ENCODE results near the gene MPHOSPH8. TPM values are rescaled to one million over a fixed set of nuclear protein-coding genes. Genes with fewer than 3 reads are reported as not detected.

Gene MPHOSPH8
- total RNA-seq, 1 experiment from 2014 or later: 29.1 TPM

DNA sequence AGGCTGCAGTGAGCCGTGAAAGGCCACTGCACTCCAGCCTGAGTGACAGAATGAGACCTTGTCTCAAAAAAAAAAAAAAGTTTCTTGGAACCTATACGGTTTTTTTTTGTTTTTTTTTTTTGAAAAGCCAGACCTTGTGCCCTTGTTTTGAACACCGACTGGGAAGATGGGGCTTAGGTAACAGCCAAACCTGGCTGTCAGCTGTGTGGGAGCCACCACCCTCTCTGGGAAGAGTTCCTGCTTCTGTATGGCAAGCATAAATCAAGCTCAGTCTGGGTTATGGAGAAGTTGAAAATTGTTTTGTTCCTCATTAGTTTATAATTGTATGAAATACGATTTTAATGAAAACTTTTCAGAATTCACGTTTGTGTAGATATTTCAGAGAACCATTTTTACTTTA is 39.5 kb downstream of the MPHOSPH8 start:
- no TSS peak for BruUV-seq (replicated peaks)
- peaks cover 84% of the 10 kb centered on the region for H3K36me3 ChIP-seq (ENCODE audit: insufficient read depth, low read length, poor library complexity, severe bottlenecking)

DNA sequence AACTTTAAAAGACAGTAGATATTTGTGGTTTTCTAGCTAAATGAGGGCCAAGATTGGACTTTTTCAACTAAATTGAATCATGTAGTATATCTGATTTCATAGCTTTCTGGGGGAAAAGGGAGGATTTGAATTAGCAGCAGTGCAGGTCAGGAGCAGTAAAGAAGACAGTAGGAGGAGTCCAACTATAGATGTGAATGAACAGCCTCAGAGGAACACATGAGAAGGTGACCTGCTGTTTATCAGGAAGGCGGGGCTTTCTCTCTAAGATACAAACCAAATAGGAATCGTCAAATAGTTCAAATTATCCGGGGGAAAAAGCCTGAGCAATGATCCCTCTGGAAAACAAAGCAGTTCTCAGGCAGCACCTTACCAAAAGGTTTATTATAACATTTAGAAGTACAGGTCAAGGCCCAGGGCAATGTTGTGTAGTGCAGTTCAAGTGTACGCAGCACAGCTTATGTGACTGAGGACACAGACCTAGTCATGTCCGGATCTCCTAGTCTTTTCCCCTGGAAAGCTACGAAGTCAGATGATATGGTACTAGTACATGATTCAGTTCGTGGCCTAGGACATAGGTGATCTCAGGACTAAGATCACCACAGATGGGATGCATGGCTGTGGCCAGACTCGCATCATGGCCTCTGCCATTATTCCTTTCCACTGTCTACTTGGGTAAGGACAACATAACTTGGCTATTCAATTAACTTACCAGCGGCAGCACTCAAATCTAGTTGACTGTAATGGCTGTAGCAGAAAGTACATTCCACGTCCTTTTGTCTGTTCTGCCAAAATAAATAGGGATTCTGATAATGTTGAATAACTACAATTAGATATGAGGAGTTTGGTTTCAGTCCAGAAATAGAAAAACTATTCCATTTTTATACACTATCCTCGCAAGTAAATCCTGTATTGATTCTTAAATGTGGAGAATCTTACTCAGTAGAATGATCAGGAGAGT is 40.3 kb downstream of the MPHOSPH8 start:
- Histone ChIP-seq H3K4me3 (ENCODE audit: low read depth, low read length, poor library complexity, severe bottlenecking) (no peak overlapping the region), H3K4me1 (ENCODE audit: insufficient read depth, low read length, poor library complexity, severe bottlenecking) (no peaks in the 10 kb centered on the region), H3K27me3 (replicated peaks; ENCODE audit: insufficient read depth, low read depth, low read length, poor library complexity) (no peaks in the 10 kb centered on the region), H3K9me3 (ENCODE audit: low read depth, low read length, poor library complexity, severe bottlenecking) (no peaks in the 10 kb centered on the region), H3K27ac (ENCODE audit: low read depth, low read length, poor library complexity, severe bottlenecking) (no peak overlapping the region), H3K36me3 (ENCODE audit: insufficient read depth, low read length, poor library complexity, severe bottlenecking) (peaks cover 76% of the 10 kb centered on the region)
- no TSS peak for BruUV-seq (replicated peaks)
- intact Hi-C loops (cut with micrococcal nuclease; ENCODE audit: unreplicated experiment): no loop called here
- ChIA-PET POLR2A (ENCODE audit: low non-redundant PET) (interaction anchor here (0.7 kb wide), 2 partner anchors 88 to 138 kb away, joined by 3 to 4 read pairs; no protein-coding TSS in a partner anchor), CTCF (no interaction called here)
- DNase-seq (ENCODE audit: low spot score): no peak
- TF ChIP-seq EZH2 (IDR thresholded peaks at IDR 0.05; ENCODE audit: borderline replicate concordance, low read depth, low read length, poor library complexity, severe bottlenecking): no peak
- TF ChIP-seq, protein P1, sequence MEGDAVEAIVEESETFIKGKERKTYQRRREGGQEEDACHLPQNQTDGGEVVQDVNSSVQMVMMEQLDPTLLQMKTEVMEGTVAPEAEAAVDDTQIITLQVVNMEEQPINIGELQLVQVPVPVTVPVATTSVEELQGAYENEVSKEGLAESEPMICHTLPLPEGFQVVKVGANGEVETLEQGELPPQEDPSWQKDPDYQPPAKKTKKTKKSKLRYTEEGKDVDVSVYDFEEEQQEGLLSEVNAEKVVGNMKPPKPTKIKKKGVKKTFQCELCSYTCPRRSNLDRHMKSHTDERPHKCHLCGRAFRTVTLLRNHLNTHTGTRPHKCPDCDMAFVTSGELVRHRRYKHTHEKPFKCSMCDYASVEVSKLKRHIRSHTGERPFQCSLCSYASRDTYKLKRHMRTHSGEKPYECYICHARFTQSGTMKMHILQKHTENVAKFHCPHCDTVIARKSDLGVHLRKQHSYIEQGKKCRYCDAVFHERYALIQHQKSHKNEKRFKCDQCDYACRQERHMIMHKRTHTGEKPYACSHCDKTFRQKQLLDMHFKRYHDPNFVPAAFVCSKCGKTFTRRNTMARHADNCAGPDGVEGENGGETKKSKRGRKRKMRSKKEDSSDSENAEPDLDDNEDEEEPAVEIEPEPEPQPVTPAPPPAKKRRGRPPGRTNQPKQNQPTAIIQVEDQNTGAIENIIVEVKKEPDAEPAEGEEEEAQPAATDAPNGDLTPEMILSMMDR (conservative IDR thresholded peaks at IDR 0.05; ENCODE audit: low read depth, low read length): no peak

More for the DNA sequence above, 39.5 kb downstream of the MPHOSPH8 start:
- TF ChIP-seq, protein P1 (conservative IDR thresholded peaks at IDR 0.05; ENCODE audit: low read depth, low read length): no peak
- no peak for TF ChIP-seq EZH2 (IDR thresholded peaks at IDR 0.05; ENCODE audit: borderline replicate concordance, low read depth, low read length, poor library complexity, severe bottlenecking)
- Histone ChIP-seq H3K9me3 (ENCODE audit: low read depth, low read length, poor library complexity, severe bottlenecking) (no peaks in the 10 kb centered on the region), H3K4me1 (ENCODE audit: insufficient read depth, low read length, poor library complexity, severe bottlenecking) (no peaks in the 10 kb centered on the region), H3K27me3 (replicated peaks; ENCODE audit: insufficient read depth, low read depth, low read length, poor library complexity) (no peaks in the 10 kb centered on the region), H3K27ac (ENCODE audit: low read depth, low read length, poor library complexity, severe bottlenecking) (no peak overlapping the region), H3K4me3 (ENCODE audit: low read depth, low read length, poor library complexity, severe bottlenecking) (no peak overlapping the region)
- intact Hi-C loops (cut with micrococcal nuclease; ENCODE audit: unreplicated experiment): no loop called here
- ChIA-PET CTCF (no interaction called here), POLR2A (ENCODE audit: low non-redundant PET) (interaction anchor here (0.7 kb wide), 2 partner anchors 88 to 138 kb away, joined by 3 to 4 read pairs; no protein-coding TSS in a partner anchor)
- DNase-seq (ENCODE audit: low spot score): no peak

DNA sequence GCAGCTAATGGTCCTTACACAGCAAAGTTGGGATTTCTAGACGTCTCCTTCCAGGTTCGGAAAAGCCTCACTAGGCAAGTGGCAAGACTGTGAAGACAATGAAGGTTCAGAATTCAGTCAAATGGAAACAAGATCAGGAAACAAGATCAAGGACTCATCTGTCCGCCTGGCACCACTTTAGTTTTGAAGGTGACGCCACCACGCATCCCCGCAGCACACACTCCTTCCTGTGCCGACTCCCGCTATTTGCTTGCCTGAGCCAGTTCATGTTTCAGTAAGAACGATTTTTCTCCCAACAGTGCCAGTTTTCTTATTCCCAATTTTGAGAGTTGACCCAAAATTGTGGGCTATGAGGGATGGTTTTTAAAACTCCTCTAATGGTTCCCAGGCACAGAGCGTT is 41.4 kb downstream of the MPHOSPH8 start:
- Histone ChIP-seq H3K9me3 (ENCODE audit: low read depth, low read length, poor library complexity, severe bottlenecking) (no peaks in the 10 kb centered on the region), H3K36me3 (ENCODE audit: insufficient read depth, low read length, poor library complexity, severe bottlenecking) (peaks cover 65% of the 10 kb centered on the region), H3K27me3 (replicated peaks; ENCODE audit: insufficient read depth, low read depth, low read length, poor library complexity) (no peaks in the 10 kb centered on the region), H3K4me1 (ENCODE audit: insufficient read depth, low read length, poor library complexity, severe bottlenecking) (no peaks in the 10 kb centered on the region), H3K4me3 (ENCODE audit: low read depth, low read length, poor library complexity, severe bottlenecking) (no peak overlapping the region), H3K27ac (ENCODE audit: low read depth, low read length, poor library complexity, severe bottlenecking) (peak overlapping the region; percentile 19)
- ChIA-PET CTCF (no interaction called here), POLR2A (ENCODE audit: low non-redundant PET) (no interaction called here)
- BruUV-seq (replicated peaks): no TSS peak
- no peak for DNase-seq (ENCODE audit: low spot score)
- intact Hi-C loops (cut with micrococcal nuclease; ENCODE audit: unreplicated experiment): no loop called here
- TF ChIP-seq, protein P1 (conservative IDR thresholded peaks at IDR 0.05; ENCODE audit: low read depth, low read length): no peak
- no peak for TF ChIP-seq EZH2 (IDR thresholded peaks at IDR 0.05; ENCODE audit: borderline replicate concordance, low read depth, low read length, poor library complexity, severe bottlenecking)

All from A673 (cell line).